Uterus (tissue), 4 donors: ENCODE results near the gene AHNAK. TPM values are rescaled to one million over a fixed set of nuclear protein-coding genes. Genes with fewer than 3 reads are reported as not detected.

ENCODE experiments used
- DNase-seq, 2 donors: peaks; one replicate each; pipeline ENCODE4 v3.0.0-alpha.2; 2019 to 2020
- H3K27ac ChIP-seq, 2 donors: fragments of 200-600 bp; sonication (generic); 1 replicate in 1 of 2; 2 replicates in 1 of 2; pipeline ENCODE4 v1.5.1; 2016 to 2018
- H3K27me3 ChIP-seq, 2 donors: fragments of 200-600 bp; sonication (generic); one replicate each; pipeline ENCODE4 v1.5.1; 2018 to 2019; ENCODE audit warnings: control low read depth in 1 of 2
- H3K36me3 ChIP-seq, 2 donors: fragments of 200-600 bp; sonication (generic); one replicate each; pipeline ENCODE4 v1.5.1; 2019; ENCODE audit warnings: control low read depth in 1 of 2
- H3K4me1 ChIP-seq, 2 donors: fragments of 200-600 bp; sonication (generic); one replicate each; pipeline ENCODE4 v1.5.1; 2018 to 2019; ENCODE audit warnings: control low read depth in 1 of 2
- H3K4me3 ChIP-seq, 2 donors: fragments of 200-600 bp; sonication (generic); 1 replicate in 1 of 2; 2 replicates in 1 of 2; pipeline ENCODE4 v1.5.1; 2018 to 2019; ENCODE audit warnings: mild to moderate bottlenecking in 1 of 2
- H3K9me3 ChIP-seq, 2 donors: fragments of 200-600 bp; sonication (generic); one replicate each; pipeline ENCODE4 v1.5.1; 2019; ENCODE audit warnings: control low read depth in 1 of 2
- CTCF ChIP-seq, 4 experiments: fragments of 200-600 bp in 2 of 4; fragments of 450-650 bp in 2 of 4; sonication (generic) in 2 of 4; IDR thresholded peaks; one replicate each; pipeline ENCODE4 v1.5.1; 2016 to 2019; ENCODE audit warnings: antibody characterized with exemption in 4 of 4, mild to moderate bottlenecking in 2 of 4, moderate library complexity in 1 of 4
- POLR2A ChIP-seq, 2 donors: fragments of 450-650 bp; IDR thresholded peaks; one replicate each; pipeline ENCODE4 v1.6.1; 2016; ENCODE audit warnings: antibody characterized with exemption in 2 of 2, mild to moderate bottlenecking in 1 of 2, moderate library complexity in 1 of 2
- intact Hi-C: fragments of 100-400 bp; cut with DNase I; formaldehyde crosslinking; loops from one replicate; pipeline ENCODE4 v1.15.1; 2023; ENCODE audit warnings: low total_unique reads
- total RNA-seq, 4 donors: library from RNA; depleted of rRNA in 3 of 4; stranded (reverse); fragments of >200 nt in 3 of 4; gene quantifications; one replicate each; pipeline versions ENCODE4 v1.1.0 to v1.2.4, GENCODE V29; 2014 to 2023
- donor health status: DM: yes; HTN: yes; CAD: no.

AHNAK gene
- total RNA-seq, 4 donors from 2014 or later: 452 to 1,353 (median 779) TPM

GRCh38 chr11:62479631-62480201 lies 66.9 kb downstream of the AHNAK start:
- Histone ChIP-seq H3K36me3 (no peaks in the 10 kb centered on the region), H3K27ac (peak overlapping the region; percentile 82), H3K4me1 (no peaks in the 10 kb centered on the region), H3K27me3 (no peaks in the 10 kb centered on the region), H3K4me3 (no peak overlapping the region), H3K9me3 (no peaks in the 10 kb centered on the region)
- intact Hi-C loops: no loop called here
- TF ChIP-seq CTCF (IDR thresholded peaks at IDR 0.05) (no peak), POLR2A (IDR thresholded peaks at IDR 0.05) (no peak)
- DNase-seq: peak; percentile 29 to 43

- H3K27ac ChIP-seq: no peak overlapping the region
- H3K27me3 ChIP-seq: no peaks in the 10 kb centered on the region
- no peak overlapping the region for H3K4me3 ChIP-seq
- no peaks in the 10 kb centered on the region for H3K4me1 ChIP-seq
- DNase-seq: no peak
- H3K36me3 ChIP-seq: no peaks in the 10 kb centered on the region
- no peaks in the 10 kb centered on the region for H3K9me3 ChIP-seq
- intact Hi-C loops: no loop called here
- TF ChIP-seq CTCF (IDR thresholded peaks at IDR 0.05) (no peak), POLR2A (IDR thresholded peaks at IDR 0.05) (no peak)
These were observed 68.7 kb downstream of the AHNAK start for GRCh38 chr11:62477927-62478326.

- Histone ChIP-seq H3K36me3 (no peaks in the 10 kb centered on the region), H3K4me3 (no peak overlapping the region), H3K9me3 (no peaks in the 10 kb centered on the region), H3K27me3 (no peaks in the 10 kb centered on the region), H3K4me1 (no peaks in the 10 kb centered on the region), H3K27ac (peak overlapping the region; percentile 82 to 83)
- intact Hi-C loops: no loop called here
- TF ChIP-seq POLR2A (IDR thresholded peaks at IDR 0.05) (no peak), CTCF (IDR thresholded peaks at IDR 0.05) (no peak)
- peak; percentile 76 to 91 for DNase-seq
These were observed 74.3 kb downstream of the AHNAK start for GRCh38 chr11:62472063-62472884.

- intact Hi-C loops: no loop called here
- H3K36me3 ChIP-seq: no peaks in the 10 kb centered on the region
- no peaks in the 10 kb centered on the region for H3K27me3 ChIP-seq
- TF ChIP-seq CTCF (IDR thresholded peaks at IDR 0.05) (no peak), POLR2A (IDR thresholded peaks at IDR 0.05) (no peak)
- H3K9me3 ChIP-seq: no peaks in the 10 kb centered on the region
- DNase-seq: no peak
- peak overlapping the region; percentile 82 to 83 for H3K27ac ChIP-seq
- no peak overlapping the region for H3K4me3 ChIP-seq
- H3K4me1 ChIP-seq: no peaks in the 10 kb centered on the region
These were observed 75.0 kb downstream of the AHNAK start for GRCh38 chr11:62471603-62472002.

GRCh38 chr11:62468577-62468976 lies 78.0 kb downstream of the AHNAK start:
- intact Hi-C loops: no loop called here
- no peaks in the 10 kb centered on the region for H3K27me3 ChIP-seq
- H3K4me3 ChIP-seq: no peak overlapping the region
- no peaks in the 10 kb centered on the region for H3K9me3 ChIP-seq
- H3K27ac ChIP-seq: peak overlapping the region; percentile 14 to 29
- DNase-seq: no peak
- TF ChIP-seq CTCF (IDR thresholded peaks at IDR 0.05) (no peak), POLR2A (IDR thresholded peaks at IDR 0.05) (no peak)
- no peaks in the 10 kb centered on the region for H3K36me3 ChIP-seq
- no peaks in the 10 kb centered on the region for H3K4me1 ChIP-seq
